ENCODE results near the gene ZNF334.

The ZNF334 gene

GRCh38 chr20:46487628-46488027 lies 25.7 kb downstream of the ZNF334 start:
- no peak for DNase-seq (ENCODE audit: low read depth in 2 of 2)

DNA sequence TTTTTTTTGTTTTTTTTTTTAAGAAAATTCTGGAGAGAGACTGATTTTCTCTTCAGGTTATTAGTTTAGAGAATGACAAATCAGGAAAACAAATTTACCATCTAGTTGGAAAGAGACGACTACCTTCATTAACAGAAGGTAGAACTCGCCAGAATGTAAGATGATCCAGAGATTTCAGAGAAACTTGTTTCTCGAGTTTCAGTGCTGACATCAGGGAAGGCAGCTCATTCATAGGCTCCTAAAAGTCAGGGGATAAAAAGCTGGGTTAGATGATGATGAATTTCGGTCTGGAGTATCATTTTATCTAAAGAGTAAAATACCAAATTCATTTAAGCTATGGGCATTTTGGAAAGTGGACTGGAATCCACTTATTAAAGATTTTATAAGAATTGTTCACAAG lies 27.9 kb downstream of the ZNF334 start:
- DNase-seq (ENCODE audit: low read depth in 2 of 2) = no peak

- DNase-seq (ENCODE audit: low read depth in 2 of 2) = no peak
These were observed 28.4 kb downstream of the ZNF334 start for GRCh38 chr20:46484954-46485353.

DNA sequence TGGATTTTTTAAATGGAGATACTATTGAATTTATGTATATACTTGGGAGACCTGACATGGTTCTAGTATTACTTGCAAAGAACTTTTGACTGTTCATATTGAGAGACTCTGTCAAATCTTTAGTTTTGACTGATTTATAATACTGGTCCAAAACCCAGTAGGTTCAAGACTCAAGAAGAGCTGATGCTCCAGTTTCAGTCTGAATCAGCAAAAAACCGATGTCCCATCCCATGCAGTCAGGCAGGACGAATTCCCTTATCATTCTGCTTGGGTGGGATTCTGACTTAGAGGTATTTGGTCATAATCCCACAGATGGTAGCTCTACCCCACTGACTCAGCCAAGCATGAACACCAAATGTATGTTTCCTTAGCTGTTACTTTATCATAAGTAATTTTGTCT lies 29.5 kb downstream of the ZNF334 start:
- DNase-seq (ENCODE audit: low read depth in 2 of 2) = no peak

GRCh38 chr20:46482864-46483263 lies 30.5 kb downstream of the ZNF334 start:
- DNase-seq (ENCODE audit: low read depth in 2 of 2) = no peak

GRCh38 chr20:46477640-46478039 lies 35.7 kb downstream of the ZNF334 start:
- DNase-seq (ENCODE audit: low read depth in 2 of 2) = no peak

DNA sequence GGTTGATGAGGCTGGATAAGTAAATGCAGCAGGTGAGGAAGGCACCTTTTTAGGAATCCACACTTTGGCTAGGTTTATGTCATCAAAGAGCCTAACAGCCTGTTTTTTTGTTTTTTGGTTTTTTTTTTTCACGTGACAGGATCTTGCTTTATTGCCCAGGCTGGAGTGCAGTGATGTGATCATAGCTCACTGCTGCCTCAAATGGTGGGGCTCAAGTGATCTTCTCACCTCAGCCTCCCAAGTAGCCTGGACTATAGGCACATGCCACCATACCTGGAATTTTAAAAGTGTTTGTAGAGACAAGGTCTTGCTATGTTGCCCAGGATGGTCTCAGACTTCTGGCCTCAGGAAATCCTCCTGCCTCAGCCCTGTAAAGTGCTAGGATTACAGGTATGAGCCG lies 36.1 kb downstream of the ZNF334 start:
- DNase-seq (ENCODE audit: low read depth in 2 of 2) = no peak

DNA sequence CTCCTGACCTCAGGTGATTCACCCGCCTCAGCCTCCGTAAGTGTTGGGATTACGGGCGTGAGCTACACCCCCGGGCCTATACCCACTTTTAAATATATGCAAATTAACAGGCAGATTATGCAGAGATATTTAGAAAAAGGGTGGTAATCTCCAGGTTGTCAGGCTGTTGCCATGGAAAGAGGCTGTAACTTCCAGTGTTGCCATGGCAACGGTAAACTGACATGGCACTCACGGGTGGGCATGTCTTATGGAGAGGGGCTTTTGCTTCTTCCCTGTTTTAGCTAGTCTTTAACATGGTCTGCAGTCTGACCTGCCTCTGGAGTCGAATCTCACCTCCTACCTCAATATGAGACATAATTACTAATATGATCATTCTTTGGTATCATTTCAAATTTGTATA lies 44.9 kb downstream of the ZNF334 start:
- DNase-seq (ENCODE audit: low read depth in 2 of 2) = no peak

- no peak for DNase-seq (ENCODE audit: low read depth in 2 of 2)
These were observed 48.9 kb downstream of the ZNF334 start for GRCh38 chr20:46464451-46464850.

GRCh38 chr20:46463852-46464251 lies 49.5 kb downstream of the ZNF334 start:
- DNase-seq (ENCODE audit: low read depth in 2 of 2) = no peak

- no peak for DNase-seq (ENCODE audit: low read depth in 2 of 2)
These were observed 51.6 kb downstream of the ZNF334 start for GRCh38 chr20:46461808-46462207.

DNA sequence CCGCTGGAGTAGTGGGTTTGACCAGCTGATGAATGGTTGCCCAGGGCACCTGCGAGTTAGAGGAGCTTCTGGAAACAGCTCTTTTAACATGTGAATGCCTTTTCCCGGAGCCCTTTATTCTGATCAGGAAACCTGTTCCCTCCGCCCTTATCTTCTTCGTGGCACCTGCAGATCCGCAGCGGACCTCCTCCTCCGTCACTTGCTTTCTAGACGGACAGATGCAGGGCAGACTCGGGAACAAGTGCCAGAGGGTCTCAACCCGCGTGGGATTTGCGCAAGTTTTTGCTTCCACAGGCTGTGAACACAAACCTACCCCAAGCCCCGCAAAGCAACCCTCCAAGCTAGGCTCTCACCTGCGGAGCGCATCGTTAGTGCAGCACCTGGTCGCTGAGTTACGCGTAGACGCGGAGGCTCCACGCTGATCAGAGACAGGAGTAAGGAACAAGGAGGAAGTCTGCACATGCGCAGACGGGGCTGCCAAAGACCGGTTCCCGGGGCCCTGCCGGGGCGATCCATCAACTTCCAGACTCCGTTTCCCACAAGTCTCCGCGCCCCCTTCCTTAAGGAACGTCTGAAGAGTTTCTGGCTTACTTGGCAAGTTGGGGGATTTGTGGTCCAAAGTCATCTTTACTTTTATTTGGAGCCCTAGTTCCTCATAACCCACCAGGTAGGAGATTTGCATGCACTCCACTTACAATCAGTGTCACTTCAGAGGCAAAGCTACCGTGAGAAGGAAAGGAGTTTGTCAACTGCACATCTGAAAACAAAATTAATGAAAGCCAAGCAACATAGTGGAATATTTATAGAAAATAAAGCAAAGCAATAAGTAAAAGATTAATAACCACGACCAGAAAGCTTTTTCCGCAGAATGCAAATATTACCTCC lies 54.3 kb downstream of the ZNF334 start:
- DNase-seq (ENCODE audit: low read depth in 2 of 2) = no peak

GRCh38 chr20:46456255-46457028 lies 56.9 kb downstream of the ZNF334 start:
- no peak for DNase-seq (ENCODE audit: low read depth in 2 of 2)

GRCh38 chr20:46455729-46456128 lies 57.6 kb downstream of the ZNF334 start:
- DNase-seq (ENCODE audit: low read depth in 2 of 2) = no peak

All from activated CD8-positive, alpha-beta memory T cell treated with anti-CD3 and anti-CD28 coated beads for 4 hours (primary cell).